Measurements from ENCODE around the gene OPA1.

OPA1 gene, protein sequence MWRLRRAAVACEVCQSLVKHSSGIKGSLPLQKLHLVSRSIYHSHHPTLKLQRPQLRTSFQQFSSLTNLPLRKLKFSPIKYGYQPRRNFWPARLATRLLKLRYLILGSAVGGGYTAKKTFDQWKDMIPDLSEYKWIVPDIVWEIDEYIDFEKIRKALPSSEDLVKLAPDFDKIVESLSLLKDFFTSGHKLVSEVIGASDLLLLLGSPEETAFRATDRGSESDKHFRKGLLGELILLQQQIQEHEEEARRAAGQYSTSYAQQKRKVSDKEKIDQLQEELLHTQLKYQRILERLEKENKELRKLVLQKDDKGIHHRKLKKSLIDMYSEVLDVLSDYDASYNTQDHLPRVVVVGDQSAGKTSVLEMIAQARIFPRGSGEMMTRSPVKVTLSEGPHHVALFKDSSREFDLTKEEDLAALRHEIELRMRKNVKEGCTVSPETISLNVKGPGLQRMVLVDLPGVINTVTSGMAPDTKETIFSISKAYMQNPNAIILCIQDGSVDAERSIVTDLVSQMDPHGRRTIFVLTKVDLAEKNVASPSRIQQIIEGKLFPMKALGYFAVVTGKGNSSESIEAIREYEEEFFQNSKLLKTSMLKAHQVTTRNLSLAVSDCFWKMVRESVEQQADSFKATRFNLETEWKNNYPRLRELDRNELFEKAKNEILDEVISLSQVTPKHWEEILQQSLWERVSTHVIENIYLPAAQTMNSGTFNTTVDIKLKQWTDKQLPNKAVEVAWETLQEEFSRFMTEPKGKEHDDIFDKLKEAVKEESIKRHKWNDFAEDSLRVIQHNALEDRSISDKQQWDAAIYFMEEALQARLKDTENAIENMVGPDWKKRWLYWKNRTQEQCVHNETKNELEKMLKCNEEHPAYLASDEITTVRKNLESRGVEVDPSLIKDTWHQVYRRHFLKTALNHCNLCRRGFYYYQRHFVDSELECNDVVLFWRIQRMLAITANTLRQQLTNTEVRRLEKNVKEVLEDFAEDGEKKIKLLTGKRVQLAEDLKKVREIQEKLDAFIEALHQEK

GRCh38 chr3:193592841-193593667 lies at the start of gene OPA1:
OPA1 (plus strand) TSS chr3:193593208; CDS start chr3:193593378, 170 bp downstream.
- peak; percentile 83 for DNase-seq (ENCODE audit: low read depth, low spot score)

DNA sequence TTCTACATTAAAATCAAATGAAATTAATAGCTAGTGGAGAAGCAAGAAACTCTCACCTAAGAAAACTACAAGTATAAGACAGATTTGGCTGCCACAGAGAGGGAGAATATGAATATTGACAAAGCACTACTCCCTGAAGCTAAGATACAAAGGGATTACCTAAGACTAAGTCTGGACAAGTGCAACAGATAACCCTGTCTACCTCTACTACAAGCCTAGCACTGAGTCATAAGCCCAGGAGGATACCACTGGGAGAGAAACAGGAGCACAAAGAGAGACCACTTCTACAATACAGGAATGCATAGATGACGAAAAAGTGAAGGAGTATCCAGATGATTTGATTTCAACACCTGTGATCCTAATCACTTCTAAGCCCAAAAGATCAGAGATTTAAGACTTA lies 48.7 kb upstream of the OPA1 start:
- no peak for DNase-seq (ENCODE audit: low read depth, low spot score)

GRCh38 chr3:193545304-193545703 lies 47.7 kb upstream of the OPA1 start:
- no peak for DNase-seq (ENCODE audit: low read depth, low spot score)

DNA sequence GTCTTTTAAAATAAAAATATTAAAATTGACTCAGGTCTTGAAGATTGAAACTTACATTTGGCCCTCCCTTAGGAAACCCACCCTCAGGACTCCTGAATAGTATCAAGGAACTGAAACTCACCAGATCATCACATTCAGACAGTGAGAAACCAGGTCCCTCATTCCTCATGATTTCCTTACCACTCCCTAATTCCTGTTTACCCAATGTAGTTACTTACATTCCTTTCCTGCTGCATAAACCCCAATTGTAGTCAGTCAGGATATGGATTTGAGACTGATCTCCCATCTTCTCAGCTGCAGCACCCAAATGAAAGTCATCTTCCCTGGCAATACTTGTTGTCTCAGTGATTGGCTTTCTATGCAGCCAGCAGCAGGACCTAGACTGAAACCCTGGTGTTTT lies 46.9 kb upstream of the OPA1 start:
- no peak for DNase-seq (ENCODE audit: low read depth, low spot score)

DNA sequence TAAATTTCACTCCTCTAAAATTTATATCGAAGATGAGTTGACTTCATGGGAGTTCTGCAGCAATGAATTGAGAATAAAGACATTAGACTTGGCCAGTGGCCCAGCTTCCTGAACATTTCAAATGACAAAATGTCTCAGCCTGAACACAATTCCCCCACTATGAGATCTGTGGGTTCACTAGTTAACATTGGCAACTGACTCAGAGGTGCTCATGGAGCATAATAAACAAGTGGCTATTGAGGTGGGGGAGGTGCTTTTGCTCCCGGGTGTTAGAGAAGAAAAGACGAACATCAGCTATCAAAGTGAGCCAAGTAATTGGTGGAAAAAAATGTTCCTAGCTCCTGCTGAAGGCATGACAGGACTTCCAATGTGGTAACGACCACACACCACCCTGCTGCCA lies 44.6 kb upstream of the OPA1 start:
- DNase-seq (ENCODE audit: low read depth, low spot score) = no peak

DNA sequence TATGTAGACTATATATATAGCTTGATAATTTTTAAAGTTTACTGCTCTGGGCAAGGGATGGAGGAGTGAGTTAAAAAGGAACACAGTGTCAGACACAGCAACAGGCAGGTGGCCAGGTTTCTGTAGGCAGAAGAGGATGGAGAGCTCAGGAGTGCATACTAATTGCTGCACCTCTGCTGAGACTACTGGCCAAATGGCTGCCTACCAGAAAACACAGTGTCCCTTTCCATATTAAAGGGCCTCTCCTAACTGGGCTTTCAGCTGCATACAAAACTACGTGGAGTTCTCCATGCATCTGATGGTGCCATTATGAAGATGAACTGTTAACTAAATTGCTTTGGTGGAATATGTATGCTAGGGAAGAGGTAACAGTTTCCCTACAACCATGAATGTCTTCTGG lies 40.1 kb upstream of the OPA1 start:
- DNase-seq (ENCODE audit: low read depth, low spot score) = no peak

- DNase-seq (ENCODE audit: low read depth, low spot score) = no peak
Observed at GRCh38 chr3:193553586-193553985, 39.4 kb upstream of the OPA1 start.

DNA sequence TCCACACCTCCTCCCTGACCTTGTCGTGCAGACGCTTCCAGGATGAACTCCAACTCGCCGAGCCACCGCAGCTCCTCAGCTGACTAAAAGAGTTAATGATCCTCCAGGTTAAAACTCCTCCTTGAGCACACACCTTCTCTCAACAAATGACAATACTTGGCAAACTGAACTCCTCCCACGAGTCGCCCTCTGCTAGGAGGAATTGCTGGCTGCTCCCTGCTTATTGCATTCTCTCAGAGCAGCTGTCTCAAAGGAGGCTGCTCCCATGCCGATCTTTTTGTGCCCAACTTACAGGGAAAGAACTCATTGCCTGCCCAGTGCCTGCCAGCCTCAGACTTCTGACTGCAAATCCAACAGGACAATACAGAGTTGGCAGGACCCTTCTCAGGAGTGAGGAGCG lies 38.2 kb upstream of the OPA1 start, which contains the start of gene ATP13A4:
ATP13A4 (minus strand) TSS at position 85 of the 400 bp plus-strand sequence. CDS start 96 bp downstream, outside the sequence.
- no peak for DNase-seq (ENCODE audit: low read depth, low spot score)

DNA sequence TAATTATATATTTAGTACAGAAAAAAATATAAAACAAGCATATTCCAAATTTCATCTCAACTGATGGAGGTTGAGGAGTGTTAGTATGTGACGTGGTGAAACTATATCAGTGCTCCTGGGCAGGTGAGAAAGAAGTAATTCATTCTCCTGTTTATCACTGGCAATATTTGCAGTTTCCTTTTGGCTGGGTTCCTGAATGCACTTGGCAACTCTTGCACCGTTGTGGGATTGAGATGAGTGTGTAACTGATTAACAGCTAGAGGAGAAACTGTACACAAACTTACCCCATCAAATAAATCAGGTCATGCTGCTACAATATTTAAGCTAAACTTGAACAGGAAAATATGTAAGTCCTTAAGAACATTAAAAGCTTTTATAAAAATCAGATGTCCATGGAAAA lies 36.2 kb upstream of the OPA1 start:
- DNase-seq (ENCODE audit: low read depth, low spot score) = no peak

GRCh38 chr3:193559100-193559499 lies 33.9 kb upstream of the OPA1 start:
- DNase-seq (ENCODE audit: low read depth, low spot score) = no peak

- no peak for DNase-seq (ENCODE audit: low read depth, low spot score)
Observed at GRCh38 chr3:193560091-193560490, 32.9 kb upstream of the OPA1 start.

DNA sequence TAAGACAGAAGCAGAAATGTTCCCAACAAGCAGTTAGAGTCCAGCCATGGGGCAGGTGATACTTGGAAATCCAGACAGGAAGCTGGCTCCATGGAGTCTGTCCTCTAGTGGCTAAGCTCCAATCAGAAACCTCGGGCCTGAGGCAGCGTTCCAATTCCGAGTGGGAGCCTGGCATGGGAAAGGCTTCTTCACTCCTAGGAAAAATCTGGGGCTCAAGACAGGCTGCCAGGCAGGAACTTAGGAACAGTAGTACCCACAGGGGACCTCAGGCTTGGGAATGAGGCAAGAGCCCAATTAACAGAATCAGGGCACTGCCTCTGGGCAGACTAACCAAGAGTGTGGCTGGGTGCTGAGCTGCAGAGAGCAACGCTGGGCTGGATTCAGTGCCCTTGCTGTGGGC lies 32.1 kb upstream of the OPA1 start:
- no peak for DNase-seq (ENCODE audit: low read depth, low spot score)

- no peak for DNase-seq (ENCODE audit: low read depth, low spot score)
Observed at GRCh38 chr3:193563426-193563825, 29.6 kb upstream of the OPA1 start.

GRCh38 chr3:193564012-193564411 lies 29.0 kb upstream of the OPA1 start:
- DNase-seq (ENCODE audit: low read depth, low spot score) = no peak

DNA sequence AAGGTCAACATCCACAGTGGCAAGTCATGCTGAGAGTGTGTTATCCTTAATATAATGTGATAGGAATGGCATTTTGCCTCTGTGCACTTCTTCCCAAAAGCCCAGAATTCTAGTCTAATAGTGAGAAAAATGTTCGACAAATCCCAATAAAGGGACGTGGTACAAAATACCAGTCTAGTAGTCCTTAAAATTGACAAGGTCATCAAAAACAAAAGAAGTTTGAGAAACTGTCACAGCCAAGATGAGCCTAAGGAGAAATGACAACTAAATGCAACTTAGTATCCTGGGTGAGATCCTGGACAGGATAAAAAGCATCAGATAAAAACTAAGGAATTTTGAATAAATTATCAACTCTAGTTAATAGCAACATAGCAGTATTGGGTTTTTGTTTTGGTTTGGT lies 23.9 kb upstream of the OPA1 start:
- DNase-seq (ENCODE audit: low read depth, low spot score) = no peak

DNA sequence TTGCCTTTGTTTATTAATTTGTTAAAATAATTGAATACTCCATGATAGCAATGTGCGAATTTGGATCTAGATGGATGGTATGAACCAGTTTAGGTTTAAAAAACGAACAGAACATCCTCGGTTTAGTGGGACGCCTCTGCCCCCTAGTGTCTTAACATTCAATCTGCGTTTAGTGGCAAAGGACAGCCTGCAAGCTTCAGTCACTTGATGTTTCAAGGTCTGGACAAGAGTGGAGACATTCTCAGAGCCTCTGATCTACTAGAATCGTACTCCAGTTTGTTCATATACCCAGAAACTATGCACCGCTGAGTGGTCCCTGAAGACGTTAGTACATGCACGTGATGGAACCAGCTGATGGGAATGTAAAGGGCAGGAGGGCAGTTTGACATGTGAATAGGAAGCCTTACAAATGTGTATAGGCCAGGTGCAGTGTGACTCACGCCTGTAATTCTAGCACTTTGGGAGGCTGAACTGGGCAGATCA lies 20.5 kb upstream of the OPA1 start:
- no peak for DNase-seq (ENCODE audit: low read depth, low spot score)

DNA sequence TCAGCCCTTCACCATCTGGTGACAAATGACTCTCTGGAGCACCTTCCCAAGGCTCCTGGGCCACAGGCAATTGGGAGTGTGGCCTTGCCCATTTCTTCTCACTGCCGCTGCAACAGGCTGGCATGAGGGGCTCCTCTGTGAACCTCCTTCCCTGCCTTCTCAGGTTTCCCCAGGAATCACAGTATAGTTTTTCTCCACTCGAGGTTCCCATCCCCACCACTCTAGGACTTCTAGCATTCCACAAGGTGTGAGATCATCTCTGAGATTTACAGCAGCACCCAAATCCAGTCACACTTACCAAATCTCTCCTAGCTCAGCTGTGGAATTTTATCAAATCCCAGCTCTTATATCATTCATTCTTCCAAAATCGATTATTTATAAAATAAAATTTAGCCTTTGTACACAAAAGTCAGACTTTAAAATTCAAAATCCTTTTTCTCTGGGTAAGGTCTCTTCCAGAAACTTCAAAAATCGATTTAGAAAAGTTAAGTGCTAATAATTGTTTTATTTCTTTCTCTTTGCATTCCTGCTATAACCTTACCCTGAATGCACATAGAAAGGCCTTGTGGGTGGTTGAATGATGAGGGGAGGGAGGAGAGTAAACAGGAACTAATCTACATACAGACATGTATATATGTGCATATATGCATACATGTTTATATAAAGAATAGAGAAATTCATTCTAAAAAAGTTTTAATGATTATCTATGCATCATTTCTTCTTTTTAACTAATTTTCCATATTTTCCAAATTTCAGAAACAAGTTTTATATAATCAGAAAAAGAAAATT lies 19.4 kb upstream of the OPA1 start:
- no peak for DNase-seq (ENCODE audit: low read depth, low spot score)

- no peak for DNase-seq (ENCODE audit: low read depth, low spot score)
Observed at GRCh38 chr3:193574488-193575070, 18.4 kb upstream of the OPA1 start.

DNA sequence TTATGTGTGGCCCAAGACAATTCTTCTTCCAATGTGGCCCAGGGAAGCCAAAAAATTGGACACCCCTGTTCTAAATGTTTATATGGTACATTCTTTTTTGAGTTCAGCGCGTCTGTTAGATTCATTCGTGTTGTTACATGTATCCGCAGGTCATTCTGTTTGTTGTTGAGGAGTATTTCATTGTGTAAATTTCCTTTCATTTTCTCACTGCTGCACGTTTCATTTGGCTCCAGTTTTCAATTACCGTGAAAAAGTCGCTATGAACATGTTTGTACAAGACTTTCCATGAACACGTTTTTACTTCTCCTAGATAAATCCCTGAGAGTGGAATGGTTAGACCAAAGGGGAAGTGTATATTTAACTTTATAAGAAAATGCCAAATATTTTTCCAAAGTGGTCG lies 7.5 kb upstream of the OPA1 start:
- DNase-seq (ENCODE audit: low read depth, low spot score) = no peak

DNA sequence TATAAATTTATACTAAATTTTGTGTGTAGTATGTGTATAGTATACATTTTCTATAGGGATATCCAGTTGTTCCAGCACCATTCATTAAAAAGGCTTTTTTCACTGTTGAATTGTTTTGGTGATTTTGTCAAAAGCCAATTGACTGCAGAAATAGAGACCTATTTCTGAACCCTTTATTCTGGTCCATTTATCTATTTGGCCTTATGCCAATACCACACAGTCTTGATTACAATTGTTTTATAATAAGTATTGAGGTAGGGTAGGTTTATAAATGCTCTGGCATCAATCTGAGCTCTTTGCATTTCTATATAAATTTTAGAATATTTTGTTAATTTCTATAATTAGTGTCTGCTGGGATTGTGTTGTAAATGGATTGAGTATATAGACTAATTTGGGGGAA lies 6.5 kb upstream of the OPA1 start:
- DNase-seq (ENCODE audit: low read depth, low spot score) = no peak
